Activated naive CD8-positive, alpha-beta T cell treated with anti-CD3 and anti-CD28 coated beads for 36 hours (primary cell): ENCODE results near the gene USP7. TPM values are rescaled to one million over a fixed set of nuclear protein-coding genes. Genes with fewer than 3 reads are reported as not detected.

Source experiments
- DNase-seq: peaks from one replicate; pipeline ENCODE4 v3.0.0; 2021
- H3K27ac Mint-ChIP-seq: one replicate; pipeline ENCODE4 v1.8.0; 2022; ENCODE audit warnings: mild to moderate bottlenecking, moderate library complexity, mixed read lengths
- H3K27me3 Mint-ChIP-seq: one replicate; pipeline ENCODE4 v1.8.0; 2022; ENCODE audit warnings: mild to moderate bottlenecking, mixed read lengths
- H3K36me3 Mint-ChIP-seq: one replicate; pipeline ENCODE4 v1.8.0; 2021; ENCODE audit warnings: mild to moderate bottlenecking, mixed read lengths
- H3K4me1 Mint-ChIP-seq: one replicate; pipeline ENCODE4 v1.8.0; 2021; ENCODE audit warnings: mixed read lengths
- H3K4me3 Mint-ChIP-seq: one replicate; pipeline ENCODE4 v1.8.0; 2022; ENCODE audit warnings: mild to moderate bottlenecking, moderate library complexity, mixed read lengths
- H3K9me3 Mint-ChIP-seq: one replicate; pipeline ENCODE4 v1.8.0; 2022; ENCODE audit warnings: mixed read lengths
- total RNA-seq, 2 experiments: library from RNA; stranded (reverse); gene quantifications; one replicate each; pipeline ENCODE4 v1.2.3, GENCODE V29; 2021

The USP7 gene
- total RNA-seq, 2 experiments from 2014 or later: 167 to 175 TPM

DNA sequence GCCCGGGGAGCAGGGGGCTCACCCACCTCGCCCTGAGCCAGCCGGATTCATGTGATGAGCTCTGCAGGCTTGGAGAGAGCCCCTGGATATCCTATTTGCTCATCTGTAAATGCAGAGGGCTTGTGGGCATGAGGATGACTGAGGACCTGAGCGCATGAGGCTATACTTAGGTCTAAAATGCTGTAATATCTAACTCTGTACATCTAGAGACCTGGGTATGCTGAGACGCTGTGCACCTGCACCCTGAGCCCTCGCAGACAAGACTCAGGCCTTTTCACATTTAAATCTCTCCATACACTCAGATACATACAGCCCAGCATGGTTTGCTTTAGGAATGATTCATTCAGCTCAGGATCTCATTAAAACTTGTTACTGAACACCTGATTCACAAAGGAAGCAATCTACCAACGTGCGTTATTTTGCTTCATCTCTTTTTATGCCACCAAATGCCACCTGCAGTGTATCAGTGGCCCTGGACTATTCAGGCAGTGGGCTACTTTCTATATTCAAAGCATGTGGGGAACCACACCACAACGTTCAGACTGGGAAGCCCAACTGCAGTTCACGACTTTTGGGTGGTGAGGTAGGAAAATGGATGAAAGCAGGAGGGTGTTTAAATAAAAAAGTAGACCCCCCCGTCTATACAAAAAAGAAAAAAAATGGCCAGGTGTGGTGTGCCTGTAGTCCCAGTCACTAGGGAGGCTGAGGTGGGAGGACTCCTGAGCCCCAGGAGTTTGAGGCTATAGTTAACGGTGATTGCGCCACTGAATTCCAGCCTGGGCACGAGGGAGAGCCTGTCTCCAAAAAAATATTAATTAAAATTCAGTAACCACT, 12.0 kb downstream of the USP7 start:
- peak overlapping the region; percentile 67 for H3K27ac Mint-ChIP-seq
- H3K4me1 Mint-ChIP-seq: peaks cover 76% of the 10 kb centered on the region
- DNase-seq: no peak
- H3K9me3 Mint-ChIP-seq: no peaks in the 10 kb centered on the region
- no peaks in the 10 kb centered on the region for H3K27me3 Mint-ChIP-seq
- H3K4me3 Mint-ChIP-seq: peak overlapping the region; percentile 14
- H3K36me3 Mint-ChIP-seq: peaks cover 9% of the 10 kb centered on the region

- Mint-ChIP-seq H3K4me3 (no peak overlapping the region), H3K9me3 (no peaks in the 10 kb centered on the region), H3K36me3 (peaks cover 12% of the 10 kb centered on the region), H3K4me1 (peaks cover 78% of the 10 kb centered on the region), H3K27ac (no peak overlapping the region), H3K27me3 (no peaks in the 10 kb centered on the region)
- DNase-seq: no peak
These were observed 13.1 kb downstream of the USP7 start for GRCh38 chr16:8950580-8951077.

DNA sequence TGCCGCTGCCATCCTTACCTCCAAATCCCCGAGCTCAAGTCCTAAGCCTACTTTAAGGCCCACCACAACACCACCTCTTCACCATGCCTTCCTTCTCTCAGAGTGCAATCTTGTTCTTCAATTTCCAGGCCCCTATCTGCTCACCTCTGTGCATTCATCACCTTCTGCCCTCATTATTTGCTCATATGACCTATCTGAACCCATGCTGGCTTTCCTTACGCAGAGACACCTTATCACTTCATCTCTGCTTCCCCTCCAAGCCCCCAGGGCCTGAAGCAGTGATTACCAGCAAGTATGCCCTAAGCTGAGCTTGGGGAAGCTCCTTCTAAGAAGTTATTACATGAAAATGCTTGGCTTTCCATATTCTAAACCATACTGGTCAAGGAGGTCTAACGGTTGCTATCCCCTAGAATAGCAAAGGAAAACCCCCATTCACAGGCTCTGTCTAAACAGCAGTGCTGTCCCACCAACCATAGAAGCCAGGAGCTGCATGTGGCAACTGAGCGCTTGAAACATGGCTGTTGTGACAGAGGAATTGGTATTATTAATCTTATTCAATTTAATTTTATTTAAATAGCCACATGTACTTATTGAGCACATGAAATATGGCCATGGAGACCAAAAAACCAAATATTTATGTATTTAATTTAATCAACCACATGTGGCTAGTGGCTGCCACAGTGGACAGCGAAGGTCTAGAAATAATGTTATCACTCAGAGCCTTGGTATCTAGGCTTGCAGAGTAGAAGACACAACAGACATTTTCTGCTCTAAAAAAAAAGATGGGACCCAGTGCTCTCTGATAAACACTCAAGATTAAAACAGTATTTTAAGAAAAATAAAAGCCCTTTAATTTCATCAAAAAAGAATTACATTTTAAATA, 13.9 kb downstream of the USP7 start:
- peaks cover 81% of the 10 kb centered on the region for H3K4me1 Mint-ChIP-seq
- H3K9me3 Mint-ChIP-seq: no peaks in the 10 kb centered on the region
- no peak overlapping the region for H3K4me3 Mint-ChIP-seq
- DNase-seq: no peak
- H3K27ac Mint-ChIP-seq: peak overlapping the region; percentile 12
- no peaks in the 10 kb centered on the region for H3K27me3 Mint-ChIP-seq
- H3K36me3 Mint-ChIP-seq: peaks cover 12% of the 10 kb centered on the region

DNA sequence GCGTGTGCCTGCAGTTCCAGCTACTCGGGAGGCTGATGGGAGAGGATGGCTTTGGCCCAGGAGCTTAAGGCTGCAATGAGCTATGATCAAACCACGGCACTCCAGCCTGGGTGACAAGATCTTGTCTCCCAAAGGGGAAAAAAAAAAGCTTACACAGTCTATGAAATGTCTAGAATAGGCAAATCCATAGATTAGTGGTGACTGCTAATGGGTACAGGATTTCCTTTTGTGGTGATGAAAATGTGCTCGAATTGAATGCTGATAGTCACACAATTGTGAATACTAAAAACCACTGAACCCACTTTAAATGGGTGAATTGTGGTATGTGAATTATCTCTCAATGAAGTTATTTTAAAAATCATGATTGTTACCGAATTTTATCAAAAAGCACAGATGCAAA, 14.9 kb downstream of the USP7 start:
- Mint-ChIP-seq H3K36me3 (peaks cover 13% of the 10 kb centered on the region), H3K9me3 (no peaks in the 10 kb centered on the region), H3K27ac (peak overlapping the region; percentile 12), H3K4me3 (no peak overlapping the region), H3K4me1 (peaks cover 84% of the 10 kb centered on the region), H3K27me3 (no peaks in the 10 kb centered on the region)
- DNase-seq: no peak

DNA sequence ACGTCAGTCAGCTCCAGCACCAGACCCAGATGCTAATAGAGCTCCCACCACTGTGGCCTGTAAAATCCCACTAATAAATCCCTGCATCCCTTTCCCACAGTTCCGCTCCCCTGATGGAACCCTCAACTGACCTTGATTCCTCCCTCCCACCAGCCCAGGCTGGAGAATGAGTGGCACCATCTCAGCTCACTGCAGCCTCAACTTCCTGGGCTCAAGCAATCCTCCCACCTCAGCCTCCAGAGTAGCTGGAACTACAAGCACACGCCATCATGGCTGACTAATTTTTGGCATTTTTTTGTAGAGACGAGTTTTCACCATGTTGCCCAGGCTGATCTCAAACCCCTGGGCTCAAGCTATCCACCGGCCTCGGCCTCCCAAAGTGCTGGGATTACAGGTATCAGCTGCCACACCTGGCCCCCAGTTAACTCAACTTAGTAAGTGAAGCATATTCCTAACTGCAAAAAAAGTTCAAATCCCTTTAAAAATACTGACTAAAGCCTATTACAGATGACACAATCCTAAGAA, 15.6 kb downstream of the USP7 start:
- peak overlapping the region; percentile 36 for H3K4me3 Mint-ChIP-seq
- no peaks in the 10 kb centered on the region for H3K27me3 Mint-ChIP-seq
- no peaks in the 10 kb centered on the region for H3K9me3 Mint-ChIP-seq
- H3K4me1 Mint-ChIP-seq: peaks cover 88% of the 10 kb centered on the region
- peaks cover 11% of the 10 kb centered on the region for H3K36me3 Mint-ChIP-seq
- no peak for DNase-seq
- no peak overlapping the region for H3K27ac Mint-ChIP-seq

GRCh38 chr16:8946544-8946943, 17.2 kb downstream of the USP7 start:
- Mint-ChIP-seq H3K4me3 (no peak overlapping the region), H3K27me3 (no peaks in the 10 kb centered on the region), H3K9me3 (no peaks in the 10 kb centered on the region), H3K4me1 (peaks cover 84% of the 10 kb centered on the region), H3K36me3 (peaks cover 8% of the 10 kb centered on the region), H3K27ac (no peak overlapping the region)
- DNase-seq: no peak

DNA sequence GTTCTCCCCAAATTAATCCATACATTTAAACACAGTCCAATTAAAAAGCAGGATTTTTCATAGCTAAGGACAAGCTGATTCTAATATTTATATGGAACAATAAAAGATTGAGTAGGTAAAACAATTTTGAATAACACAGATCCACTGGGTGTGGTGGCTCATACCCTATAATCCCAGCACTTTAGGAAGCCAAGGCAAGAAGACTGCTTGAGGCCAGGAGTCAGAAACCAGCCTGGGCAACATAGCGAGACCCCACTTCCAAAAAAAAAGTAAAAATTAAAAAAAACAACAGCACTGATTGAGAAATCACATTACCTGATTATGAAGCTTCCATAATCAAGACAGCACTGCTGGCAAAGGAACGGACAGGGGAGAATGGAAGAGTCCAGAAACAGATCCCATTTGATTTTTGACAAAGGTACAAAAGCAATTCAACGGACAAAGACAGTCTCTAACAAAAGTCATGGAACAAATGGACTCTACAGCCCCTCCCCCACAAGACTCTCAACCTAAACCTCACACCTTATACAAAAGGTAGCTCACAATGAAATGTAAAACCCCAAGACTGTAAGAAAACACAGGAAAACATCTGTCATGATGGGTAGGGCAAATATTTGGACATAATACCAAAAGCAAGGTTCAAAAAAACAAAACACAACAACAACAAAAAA, 17.9 kb downstream of the USP7 start:
- DNase-seq: no peak
- H3K36me3 Mint-ChIP-seq: peaks cover 10% of the 10 kb centered on the region
- no peaks in the 10 kb centered on the region for H3K9me3 Mint-ChIP-seq
- H3K27ac Mint-ChIP-seq: peak overlapping the region; percentile 16
- no peaks in the 10 kb centered on the region for H3K27me3 Mint-ChIP-seq
- H3K4me3 Mint-ChIP-seq: peak overlapping the region; percentile 2
- peaks cover 84% of the 10 kb centered on the region for H3K4me1 Mint-ChIP-seq

- peak overlapping the region; percentile 82 for H3K27ac Mint-ChIP-seq
- peak overlapping the region; percentile 53 for H3K4me3 Mint-ChIP-seq
- H3K36me3 Mint-ChIP-seq: peaks cover 13% of the 10 kb centered on the region
- H3K27me3 Mint-ChIP-seq: no peaks in the 10 kb centered on the region
- H3K9me3 Mint-ChIP-seq: no peaks in the 10 kb centered on the region
- peaks cover 87% of the 10 kb centered on the region for H3K4me1 Mint-ChIP-seq
- DNase-seq: no peak
These were observed 19.5 kb downstream of the USP7 start for GRCh38 chr16:8943966-8944759.

DNA sequence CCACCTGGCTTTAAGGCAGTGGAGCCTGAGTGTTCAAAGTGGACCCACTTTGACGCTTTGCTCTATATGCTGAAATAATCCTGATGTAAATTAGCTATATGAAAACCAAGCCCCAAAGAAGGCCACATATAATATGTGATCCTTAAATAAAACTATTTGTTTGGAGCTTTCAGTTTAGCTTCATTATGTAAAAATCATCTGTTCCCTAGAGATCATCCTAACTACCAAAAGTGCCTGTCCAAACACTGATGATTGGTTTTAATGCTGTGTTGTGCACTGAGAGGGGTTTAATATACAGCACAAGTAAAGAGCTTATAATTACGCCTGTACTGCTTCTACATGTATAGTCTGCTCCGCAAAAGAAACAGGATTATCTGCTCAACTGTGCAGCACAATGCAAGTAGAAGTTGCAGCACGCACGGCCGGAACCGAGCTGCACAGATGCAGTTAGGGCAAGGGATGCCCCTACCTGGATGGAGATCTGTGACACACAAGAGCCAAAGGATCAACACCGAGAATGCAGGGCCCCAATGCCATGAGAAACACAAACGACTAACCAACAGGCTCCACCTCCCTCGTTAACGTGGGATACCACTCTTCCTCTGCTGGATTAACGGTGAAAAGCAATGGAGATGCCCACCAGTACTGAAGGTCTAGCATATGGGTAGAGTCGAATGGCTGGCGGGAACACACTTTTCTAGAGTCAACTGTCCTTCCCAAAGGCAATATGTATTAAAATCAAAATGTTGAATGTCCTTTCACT, 20.5 kb downstream of the USP7 start:
- H3K4me3 Mint-ChIP-seq: no peak overlapping the region
- DNase-seq: no peak
- peak overlapping the region; percentile 52 for H3K27ac Mint-ChIP-seq
- peaks cover 88% of the 10 kb centered on the region for H3K4me1 Mint-ChIP-seq
- H3K27me3 Mint-ChIP-seq: no peaks in the 10 kb centered on the region
- no peaks in the 10 kb centered on the region for H3K9me3 Mint-ChIP-seq
- peaks cover 13% of the 10 kb centered on the region for H3K36me3 Mint-ChIP-seq

DNA sequence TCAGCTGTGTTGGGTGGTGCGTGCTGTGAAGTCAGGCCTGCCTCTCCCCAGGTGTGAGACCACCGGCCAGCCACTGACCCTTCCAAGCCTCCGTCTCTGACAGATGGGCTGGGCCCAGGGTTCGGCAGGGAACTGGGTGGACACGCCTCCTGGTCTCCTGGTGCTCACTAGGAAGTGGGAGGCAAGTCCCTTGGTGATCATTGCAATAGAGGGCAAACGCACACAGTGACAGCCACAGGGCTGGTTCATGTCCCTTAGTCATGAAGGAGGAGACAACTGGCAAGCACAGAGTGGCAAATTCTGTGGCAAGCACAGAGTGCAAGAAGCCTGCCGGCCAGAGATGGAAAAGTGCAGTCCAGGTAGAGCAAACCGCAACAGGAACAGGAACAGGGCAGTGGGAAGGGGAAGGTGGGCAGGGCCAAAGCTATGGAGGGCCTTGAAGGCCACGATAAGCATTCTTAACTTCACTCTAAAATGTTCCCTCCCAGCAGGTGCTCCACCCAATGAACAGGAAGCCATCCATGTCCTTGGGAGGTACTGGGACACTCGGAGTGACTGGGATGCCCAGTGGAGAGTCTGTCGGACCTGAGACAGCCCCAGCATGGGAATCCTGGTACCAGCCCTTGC, 21.9 kb downstream of the USP7 start:
- H3K27ac Mint-ChIP-seq: no peak overlapping the region
- DNase-seq: no peak

DNA sequence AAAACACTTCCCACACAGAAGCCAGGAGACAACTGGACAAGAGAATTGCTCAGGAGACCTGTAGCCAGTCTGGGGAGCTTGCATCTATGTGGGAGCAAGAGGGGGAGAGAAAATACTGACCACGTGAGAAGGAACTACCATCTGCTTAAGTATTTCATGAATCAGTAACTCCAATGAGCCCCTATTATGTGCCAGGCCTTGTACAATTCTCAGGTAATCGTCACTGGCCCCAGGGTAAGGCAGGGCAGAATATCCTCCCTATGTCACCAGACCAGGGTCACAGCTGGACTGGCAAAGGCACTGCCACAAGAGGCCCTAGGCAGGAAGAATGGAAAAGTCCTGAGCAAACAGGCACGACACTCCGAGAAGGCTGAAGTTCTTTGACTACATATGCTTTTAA, 25.9 kb downstream of the USP7 start:
- Mint-ChIP-seq H3K4me1 (peaks cover 83% of the 10 kb centered on the region), H3K27ac (peak overlapping the region; percentile 60), H3K9me3 (no peaks in the 10 kb centered on the region), H3K4me3 (no peak overlapping the region), H3K36me3 (peaks cover 7% of the 10 kb centered on the region), H3K27me3 (no peaks in the 10 kb centered on the region)
- DNase-seq: no peak

More for the DNA sequence above, 21.9 kb downstream of the USP7 start:
- Mint-ChIP-seq H3K4me1 (peaks cover 90% of the 10 kb centered on the region), H3K27me3 (no peaks in the 10 kb centered on the region), H3K9me3 (no peaks in the 10 kb centered on the region), H3K36me3 (peaks cover 9% of the 10 kb centered on the region), H3K4me3 (no peak overlapping the region)

DNA sequence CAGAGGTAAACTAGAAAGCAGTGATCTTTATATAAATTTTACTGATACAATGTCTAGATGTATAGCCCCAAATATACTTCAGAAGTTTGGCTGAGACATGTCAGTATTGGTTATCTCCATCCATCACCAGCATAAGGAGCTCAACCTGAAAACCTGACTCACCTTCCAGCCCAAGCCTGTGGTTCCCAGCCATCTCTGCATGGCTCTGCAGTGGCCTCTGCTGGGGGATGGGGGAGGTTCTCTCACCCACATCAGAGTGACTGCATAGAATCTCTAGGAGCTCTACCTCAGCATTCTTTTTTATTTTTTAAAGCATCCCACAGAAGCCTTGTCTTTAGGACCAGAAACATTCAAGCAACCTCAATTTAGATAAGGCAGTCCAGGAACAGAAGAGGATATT, 27.3 kb downstream of the USP7 start:
- no peaks in the 10 kb centered on the region for H3K9me3 Mint-ChIP-seq
- H3K27ac Mint-ChIP-seq: peak overlapping the region; percentile 43
- peak; percentile 79 for DNase-seq
- peaks cover 80% of the 10 kb centered on the region for H3K4me1 Mint-ChIP-seq
- H3K27me3 Mint-ChIP-seq: no peaks in the 10 kb centered on the region
- peaks cover 10% of the 10 kb centered on the region for H3K36me3 Mint-ChIP-seq
- peak overlapping the region; percentile 34 for H3K4me3 Mint-ChIP-seq

- no peaks in the 10 kb centered on the region for H3K9me3 Mint-ChIP-seq
- H3K4me1 Mint-ChIP-seq: peaks cover 79% of the 10 kb centered on the region
- peak overlapping the region; percentile 43 for H3K27ac Mint-ChIP-seq
- peaks cover 10% of the 10 kb centered on the region for H3K36me3 Mint-ChIP-seq
- no peak for DNase-seq
- H3K4me3 Mint-ChIP-seq: peak overlapping the region; percentile 34
- H3K27me3 Mint-ChIP-seq: no peaks in the 10 kb centered on the region
These were observed 27.7 kb downstream of the USP7 start for GRCh38 chr16:8935989-8936388.
